Muscle layer of colon (tissue), 2 donors: ENCODE data around the gene RECQL5.

Experiments used
- H3K27ac ChIP-seq: one replicate; pipeline ENCODE4 v1.7.0; 2013; ENCODE audit warnings: low read depth, mild to moderate bottlenecking, low read length, moderate library complexity
- H3K27me3 ChIP-seq, 2 donors: one replicate each; pipeline ENCODE4 v1.7.0; 2013; ENCODE audit warnings: low read length in 2 of 2, mild to moderate bottlenecking in 2 of 2; ENCODE audit not compliant: insufficient read depth in 2 of 2, control insufficient read depth in 1 of 2
- H3K36me3 ChIP-seq: one replicate; pipeline ENCODE4 v1.7.0; 2013; ENCODE audit warnings: mild to moderate bottlenecking, low read length; ENCODE audit not compliant: insufficient read depth
- H3K4me1 ChIP-seq: one replicate; pipeline ENCODE4 v1.7.0; 2013; ENCODE audit warnings: mild to moderate bottlenecking, low read length; ENCODE audit not compliant: insufficient read depth
- H3K4me3 ChIP-seq, 2 donors: one replicate each; pipeline ENCODE4 v1.7.0; 2013; ENCODE audit warnings: low read length in 2 of 2, low read depth in 1 of 2, mild to moderate bottlenecking in 1 of 2, moderate library complexity in 1 of 2
- H3K9ac ChIP-seq: one replicate; pipeline ENCODE4 v1.7.0; 2013; ENCODE audit warnings: low read length
- H3K9me3 ChIP-seq: one replicate; pipeline ENCODE4 v1.7.0; 2013; ENCODE audit warnings: mild to moderate bottlenecking, low read length
- donor health status: abdominal sarcoma.
- donor health status: Adenocarcinoma of cecum.

RECQL5 gene

DNA sequence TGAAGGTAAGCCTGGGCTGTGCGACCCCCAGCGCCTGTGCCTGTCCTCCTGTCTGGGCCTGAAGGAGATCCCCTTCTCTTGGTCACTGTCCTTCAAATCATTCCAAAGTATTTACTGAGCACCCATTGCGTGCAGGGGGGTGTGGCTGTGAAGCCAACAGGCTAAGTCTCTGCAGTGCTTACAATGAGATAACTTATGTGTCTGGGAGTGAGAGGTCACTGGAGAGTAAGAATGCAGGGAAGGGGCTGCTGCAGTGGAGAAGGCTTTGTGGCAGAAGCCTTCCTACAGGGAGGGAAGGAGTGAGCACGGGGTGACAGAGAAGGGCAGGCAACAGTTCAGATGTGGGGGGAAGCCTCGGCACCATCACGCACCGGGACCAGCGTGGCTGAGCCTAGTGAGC, 44.9 kb downstream of the RECQL5 start:
- Histone ChIP-seq H3K9me3 (no peaks in the 10 kb centered on the region), H3K27ac (no peak overlapping the region), H3K36me3 (peaks cover 38% of the 10 kb centered on the region), H3K4me3 (no peak overlapping the region), H3K9ac (no peak overlapping the region), H3K4me1 (no peaks in the 10 kb centered on the region), H3K27me3 (no peaks in the 10 kb centered on the region)

- Histone ChIP-seq H3K27ac (no peak overlapping the region), H3K36me3 (peaks cover 42% of the 10 kb centered on the region), H3K4me3 (no peak overlapping the region), H3K9ac (no peak overlapping the region), H3K9me3 (no peaks in the 10 kb centered on the region), H3K27me3 (no peaks in the 10 kb centered on the region), H3K4me1 (no peaks in the 10 kb centered on the region)
Measured at GRCh38 chr17:75621489-75621888, 45.5 kb downstream of the RECQL5 start.

DNA sequence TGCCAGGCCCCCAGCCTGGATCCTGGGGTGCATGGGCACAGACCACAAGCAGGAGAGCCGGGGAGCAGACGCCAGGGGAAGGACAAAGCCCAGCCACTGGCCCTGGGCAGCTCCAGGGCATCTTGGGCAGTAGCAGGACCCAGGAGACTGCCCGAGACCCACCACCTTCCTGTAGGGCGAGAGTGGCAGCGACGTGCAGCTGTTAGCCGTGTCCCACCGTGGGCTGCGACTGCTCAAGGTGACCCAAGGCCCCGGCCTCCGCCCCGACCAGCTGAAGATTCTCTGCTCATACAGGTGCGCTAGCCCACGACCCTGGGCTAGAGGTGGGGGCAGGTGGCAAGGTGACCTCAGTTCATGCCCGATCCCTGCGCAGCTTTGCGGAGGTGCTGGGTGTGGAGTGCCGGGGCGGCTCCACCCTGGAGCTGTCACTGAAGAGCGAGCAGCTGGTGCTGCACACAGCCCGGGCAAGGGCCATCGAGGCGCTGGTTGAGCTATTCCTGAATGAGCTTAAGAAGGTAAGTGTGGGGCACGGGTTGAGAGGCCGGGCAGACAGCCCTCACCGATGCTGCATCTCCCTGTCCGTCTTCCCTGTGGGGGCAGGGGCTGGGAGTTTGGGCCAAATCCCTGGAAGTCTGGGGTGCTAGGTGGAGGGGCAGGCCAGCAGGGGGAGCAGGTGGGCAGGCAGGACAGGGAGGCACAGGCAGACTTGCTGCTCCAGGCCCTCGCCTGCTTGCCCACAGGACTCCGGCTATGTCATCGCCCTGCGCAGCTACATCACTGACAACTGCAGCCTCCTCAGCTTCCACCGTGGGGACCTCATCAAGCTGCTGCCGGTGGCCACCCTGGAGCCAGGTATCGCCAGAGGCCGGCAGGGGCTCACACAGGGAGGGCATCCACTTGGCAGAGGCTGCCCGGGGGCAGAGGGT, 47.2 kb downstream of the RECQL5 start:
- Histone ChIP-seq H3K36me3 (peaks cover 42% of the 10 kb centered on the region), H3K9ac (no peak overlapping the region)

DNA sequence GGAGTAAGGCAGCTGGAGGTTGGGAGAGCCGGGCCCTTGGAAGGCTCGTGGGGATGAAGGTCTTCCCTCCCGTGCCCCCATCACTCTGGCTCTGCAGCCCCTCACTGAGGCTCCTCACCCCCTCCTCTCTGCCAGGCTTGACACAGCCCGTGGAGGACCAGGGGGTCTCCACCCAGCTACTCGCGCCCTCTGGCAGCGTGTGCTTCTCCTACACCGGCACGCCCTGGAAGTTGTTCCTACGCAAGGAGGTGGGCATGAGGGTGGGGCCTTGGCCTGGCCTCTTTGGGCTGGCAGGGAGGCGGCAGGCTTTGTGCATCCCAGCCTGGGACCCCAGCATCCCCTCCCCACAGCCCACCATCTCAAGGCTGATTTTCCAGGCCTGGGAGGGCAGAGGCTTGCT, 49.3 kb downstream of the RECQL5 start:
- no peaks in the 10 kb centered on the region for H3K4me1 ChIP-seq
- peaks cover 37% of the 10 kb centered on the region for H3K36me3 ChIP-seq
- no peaks in the 10 kb centered on the region for H3K9me3 ChIP-seq
- no peak overlapping the region for H3K9ac ChIP-seq
- no peaks in the 10 kb centered on the region for H3K27me3 ChIP-seq
- no peak overlapping the region for H3K4me3 ChIP-seq
- H3K27ac ChIP-seq = no peak overlapping the region

More for the DNA sequence above, 47.2 kb downstream of the RECQL5 start:
- Histone ChIP-seq H3K4me1 (no peaks in the 10 kb centered on the region), H3K27ac (no peak overlapping the region), H3K27me3 (no peaks in the 10 kb centered on the region), H3K4me3 (no peak overlapping the region), H3K9me3 (no peaks in the 10 kb centered on the region)

- H3K4me3 ChIP-seq = no peak overlapping the region
- no peaks in the 10 kb centered on the region for H3K27me3 ChIP-seq
- no peak overlapping the region for H3K9ac ChIP-seq
- H3K27ac ChIP-seq = no peak overlapping the region
- H3K9me3 ChIP-seq = no peaks in the 10 kb centered on the region
- H3K4me1 ChIP-seq = no peaks in the 10 kb centered on the region
- peaks cover 37% of the 10 kb centered on the region for H3K36me3 ChIP-seq
Measured at GRCh38 chr17:75617218-75617617, 49.7 kb downstream of the RECQL5 start.

GRCh38 chr17:75616521-75617122, 50.3 kb downstream of the RECQL5 start:
- Histone ChIP-seq H3K36me3 (peaks cover 41% of the 10 kb centered on the region), H3K27me3 (no peaks in the 10 kb centered on the region), H3K4me1 (no peaks in the 10 kb centered on the region), H3K9me3 (no peaks in the 10 kb centered on the region), H3K4me3 (no peak overlapping the region), H3K27ac (no peak overlapping the region), H3K9ac (no peak overlapping the region)

DNA sequence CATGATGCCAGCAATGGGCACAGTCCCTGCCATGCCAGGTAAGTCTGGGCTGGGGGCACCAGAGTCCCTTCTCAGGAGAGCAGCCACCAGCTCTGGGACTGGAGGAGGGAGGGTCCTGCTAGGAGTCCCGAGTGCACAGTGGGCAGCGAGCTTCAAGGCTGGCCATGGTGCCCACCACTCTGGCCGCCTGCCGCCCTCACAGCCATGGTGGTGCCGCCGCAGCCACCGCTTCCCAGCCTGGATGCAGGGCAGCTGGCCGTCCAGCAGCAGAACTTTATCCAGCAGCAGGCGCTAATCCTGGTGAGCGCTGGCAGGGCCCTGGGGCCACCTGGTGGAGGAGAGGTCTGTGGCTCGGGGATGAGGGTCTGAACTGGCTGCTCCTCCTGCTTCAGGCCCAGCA, 51.7 kb downstream of the RECQL5 start:
- Histone ChIP-seq H3K4me1 (no peaks in the 10 kb centered on the region), H3K9ac (no peak overlapping the region), H3K27me3 (no peaks in the 10 kb centered on the region), H3K9me3 (no peaks in the 10 kb centered on the region), H3K27ac (no peak overlapping the region), H3K36me3 (peaks cover 31% of the 10 kb centered on the region), H3K4me3 (no peak overlapping the region)

DNA sequence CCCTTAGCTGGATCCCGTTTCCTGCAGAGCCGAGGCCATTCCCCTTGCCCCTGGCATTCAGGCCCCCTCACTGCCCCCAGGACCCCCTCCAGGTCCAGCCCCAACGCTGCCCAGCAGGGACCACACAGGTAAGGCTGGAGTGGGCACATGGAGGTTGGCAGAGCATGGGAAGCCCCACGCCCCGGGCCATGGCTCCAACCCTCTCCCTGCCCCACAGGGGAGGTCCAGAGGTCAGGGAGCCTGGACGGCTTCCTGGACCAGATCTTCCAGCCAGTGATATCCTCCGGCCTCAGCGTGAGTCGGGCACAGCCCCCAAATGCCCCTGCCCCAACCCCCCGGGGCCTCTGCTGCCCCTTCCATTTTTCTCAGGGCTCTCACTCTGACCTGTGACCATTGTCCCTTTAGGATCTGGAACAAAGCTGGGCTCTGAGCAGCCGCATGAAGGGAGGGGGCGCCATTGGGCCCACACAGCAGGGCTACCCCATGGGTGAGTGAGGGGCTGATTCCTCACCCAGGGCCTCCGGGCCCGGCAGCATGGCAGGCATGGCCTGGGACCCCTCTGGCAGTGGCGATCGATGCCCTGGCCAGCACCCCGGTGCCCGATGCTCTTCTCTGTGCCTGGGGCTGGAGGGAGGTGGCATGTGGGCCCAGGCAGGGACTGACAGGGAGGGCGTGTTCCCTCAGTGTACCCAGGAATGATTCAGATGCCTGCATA, 52.2 kb downstream of the RECQL5 start:
- Histone ChIP-seq H3K27me3 (no peaks in the 10 kb centered on the region), H3K36me3 (peaks cover 25% of the 10 kb centered on the region), H3K4me1 (no peaks in the 10 kb centered on the region), H3K4me3 (no peak overlapping the region), H3K9me3 (no peaks in the 10 kb centered on the region), H3K9ac (no peak overlapping the region), H3K27ac (no peak overlapping the region)

DNA sequence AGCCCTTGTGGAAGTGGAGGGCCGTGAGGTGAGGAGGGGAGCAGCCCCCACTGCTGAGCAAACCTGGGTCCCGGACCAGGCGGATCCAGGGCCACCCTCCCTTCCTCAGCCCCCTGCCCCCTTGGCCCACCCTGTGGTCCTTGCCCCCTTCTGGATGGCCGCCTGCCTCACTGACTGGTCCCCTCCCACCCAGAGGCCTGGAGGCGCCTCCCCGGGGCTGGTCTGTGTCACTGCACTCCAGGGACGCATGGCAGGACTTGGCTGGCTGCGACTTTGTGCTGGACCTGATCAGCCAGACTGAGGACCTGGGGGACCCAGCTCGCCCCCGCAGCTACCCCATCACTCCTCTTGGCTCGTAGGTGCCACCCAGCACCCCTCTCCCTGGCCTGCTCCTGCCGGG, 52.9 kb downstream of the RECQL5 start:
- H3K27me3 ChIP-seq = no peaks in the 10 kb centered on the region
- no peak overlapping the region for H3K27ac ChIP-seq
- no peak overlapping the region for H3K9ac ChIP-seq
- H3K4me1 ChIP-seq = no peaks in the 10 kb centered on the region
- no peaks in the 10 kb centered on the region for H3K9me3 ChIP-seq
- H3K4me3 ChIP-seq = no peak overlapping the region
- peaks cover 25% of the 10 kb centered on the region for H3K36me3 ChIP-seq

GRCh38 chr17:75612906-75613626, 53.9 kb downstream of the RECQL5 start:
- Histone ChIP-seq H3K27me3 (no peaks in the 10 kb centered on the region), H3K4me3 (no peak overlapping the region), H3K27ac (no peak overlapping the region), H3K4me1 (no peaks in the 10 kb centered on the region), H3K9me3 (no peaks in the 10 kb centered on the region), H3K9ac (no peak overlapping the region), H3K36me3 (peaks cover 19% of the 10 kb centered on the region)

GRCh38 chr17:75611851-75612429, 55.0 kb downstream of the RECQL5 start:
- H3K9ac ChIP-seq = no peak overlapping the region
- peaks cover 10% of the 10 kb centered on the region for H3K36me3 ChIP-seq
- no peaks in the 10 kb centered on the region for H3K9me3 ChIP-seq
- H3K27ac ChIP-seq = no peak overlapping the region
- H3K4me3 ChIP-seq = no peak overlapping the region
- no peaks in the 10 kb centered on the region for H3K4me1 ChIP-seq
- no peaks in the 10 kb centered on the region for H3K27me3 ChIP-seq
